Measurements from ENCODE around the gene ZNF423. TPM values are rescaled to one million over a fixed set of nuclear protein-coding genes. Genes with fewer than 3 reads are reported as not detected.

ZNF423 gene
- total and polyA plus RNA-seq, 4 donors, result 1.1 to 14.8 (median 3.3) TPM

DNA sequence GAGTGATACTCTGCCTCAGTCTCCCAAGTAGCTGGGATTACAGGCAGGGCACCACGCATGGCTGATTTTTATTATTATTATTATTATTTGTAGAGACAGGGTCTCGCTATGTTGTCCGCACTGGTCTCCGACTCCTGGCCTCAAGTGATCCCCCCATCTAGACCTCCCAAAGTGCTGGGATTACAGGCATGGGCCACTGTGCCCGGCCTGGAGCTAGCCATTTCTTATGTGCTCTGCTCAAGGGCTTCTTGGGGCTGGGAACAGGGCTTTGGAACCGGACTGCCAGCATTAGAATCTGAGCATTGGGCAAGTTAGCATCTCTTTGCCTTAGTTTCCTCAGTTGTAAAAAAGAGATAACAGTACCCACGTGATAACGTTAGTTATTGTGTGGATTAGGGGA is 371.0 kb downstream of the ZNF423 start:
- Histone ChIP-seq H3K9ac (ENCODE audit: insufficient read depth in 1 of 2, low read length in 2 of 2) (no peak overlapping the region), H3K27ac (ENCODE audit: low read depth in 1 of 2, low read length in 1 of 2) (no peak overlapping the region), H3K27me3 (ENCODE audit: control insufficient read depth in 3 of 3, insufficient read depth in 3 of 3, low read length in 2 of 3) (no peaks in the 10 kb centered on the region), H3K4me3 (no peak overlapping the region), H3K36me3 (ENCODE audit: control insufficient read depth in 4 of 4, insufficient read depth in 4 of 4, low read length in 4 of 4) (peaks cover 0 to 6% (median 0%) of the 10 kb centered on the region in 4 donors), H3K4me1 (ENCODE audit: control insufficient read depth in 5 of 5, insufficient read depth in 5 of 5, low read length in 5 of 5) (peaks cover 0 to 8% (median 5%) of the 10 kb centered on the region in 5 donors), H3K9me3 (ENCODE audit: control insufficient read depth in 4 of 4, insufficient read depth in 3 of 4, low read length in 3 of 4) (peaks cover 0 to 2% (median 0%) of the 10 kb centered on the region in 4 donors)
- DNase-seq (no peak), ATAC-seq (ENCODE audit: insufficient read depth, low FRiP score) (no peak)
- WGBS, 2 donors, result 92 to 96% methylated on average over 8 of the region's 8 CpGs
- TF ChIP-seq CTCF (IDR thresholded peaks at IDR 0.05; ENCODE audit: control extremely low read depth, extremely low read depth), result no peak

GRCh38 chr16:49484451-49484849 is 371.5 kb downstream of the ZNF423 start:
- peak; percentile 77 for ATAC-seq (ENCODE audit: insufficient read depth, low FRiP score)
- WGBS, 2 donors, result 1 to 5% methylated on average over 13 to 18 of the region's 18 CpGs
- peaks cover 0 to 8% (median 5%) of the 10 kb centered on the region in 5 donors for H3K4me1 ChIP-seq (ENCODE audit: control insufficient read depth in 5 of 5, insufficient read depth in 5 of 5, low read length in 5 of 5)
- H3K36me3 ChIP-seq (ENCODE audit: control insufficient read depth in 4 of 4, insufficient read depth in 4 of 4, low read length in 4 of 4), result peaks cover 0 to 3% (median 0%) of the 10 kb centered on the region in 4 donors
- peak overlapping the region in 1 of 2 donors; percentile 47 for H3K9ac ChIP-seq (ENCODE audit: insufficient read depth in 1 of 2, low read length in 2 of 2)
- no peak for TF ChIP-seq CTCF (IDR thresholded peaks at IDR 0.05; ENCODE audit: control extremely low read depth, extremely low read depth)
- peaks cover 0 to 2% (median 0%) of the 10 kb centered on the region in 4 donors for H3K9me3 ChIP-seq (ENCODE audit: control insufficient read depth in 4 of 4, insufficient read depth in 3 of 4, low read length in 3 of 4)
- H3K27me3 ChIP-seq (ENCODE audit: control insufficient read depth in 3 of 3, insufficient read depth in 3 of 3, low read length in 2 of 3), result no peaks in the 10 kb centered on the region
- no peak overlapping the region for H3K4me3 ChIP-seq
- DNase-seq, result peak; percentile 42 to 60 (median 49)
- H3K27ac ChIP-seq (ENCODE audit: low read depth in 1 of 2, low read length in 1 of 2), result no peak overlapping the region

DNA sequence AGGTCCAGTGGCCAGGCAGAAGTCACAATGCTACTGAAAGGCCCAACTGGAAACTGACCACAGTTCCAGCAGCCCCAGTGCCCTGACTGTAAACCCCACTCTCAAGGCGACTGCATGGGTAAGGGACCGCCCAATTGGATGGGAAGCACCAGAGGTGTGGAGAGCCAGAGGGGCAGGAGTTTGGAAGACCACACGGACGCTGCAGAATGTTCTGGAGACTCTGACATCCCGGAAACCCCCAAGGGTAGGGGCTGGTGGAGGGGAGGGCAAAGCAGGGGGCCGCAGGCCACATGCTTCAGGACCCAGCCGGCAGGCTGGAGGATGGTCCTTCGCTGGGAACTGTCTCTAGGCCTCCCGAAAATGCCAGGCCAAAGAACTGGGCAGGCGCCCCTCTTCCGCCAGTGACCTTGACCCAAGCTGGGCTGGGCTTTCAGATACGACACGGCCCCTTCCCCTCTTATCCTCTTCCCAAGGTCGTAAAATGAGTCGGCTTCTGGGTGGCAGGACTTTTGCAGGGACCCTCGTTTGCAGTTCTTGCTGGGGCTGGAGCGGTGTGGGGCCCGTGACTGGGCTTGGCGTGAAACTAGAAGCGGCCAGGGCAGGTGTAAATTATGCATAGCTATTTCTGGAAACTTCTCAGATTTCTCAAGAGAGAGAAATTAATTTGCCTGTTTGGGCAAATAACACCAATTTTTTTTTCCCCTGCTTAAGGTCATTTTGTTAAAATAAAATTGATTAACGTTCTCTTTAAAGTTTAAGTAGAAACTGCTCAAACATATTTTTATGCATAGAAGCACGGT is 372.1 kb downstream of the ZNF423 start:
- DNase-seq, result no peak
- Histone ChIP-seq H3K27ac (ENCODE audit: low read depth in 1 of 2, low read length in 1 of 2) (no peak overlapping the region), H3K4me3 (no peak overlapping the region), H3K27me3 (ENCODE audit: control insufficient read depth in 3 of 3, insufficient read depth in 3 of 3, low read length in 2 of 3) (no peaks in the 10 kb centered on the region), H3K9ac (ENCODE audit: insufficient read depth in 1 of 2, low read length in 2 of 2) (no peak overlapping the region), H3K36me3 (ENCODE audit: control insufficient read depth in 4 of 4, insufficient read depth in 4 of 4, low read length in 4 of 4) (peaks cover 0 to 3% (median 0%) of the 10 kb centered on the region in 4 donors), H3K9me3 (ENCODE audit: control insufficient read depth in 4 of 4, insufficient read depth in 3 of 4, low read length in 3 of 4) (peaks cover 0 to 2% (median 0%) of the 10 kb centered on the region in 4 donors), H3K4me1 (ENCODE audit: control insufficient read depth in 5 of 5, insufficient read depth in 5 of 5, low read length in 5 of 5) (peaks cover 0 to 8% (median 5%) of the 10 kb centered on the region in 5 donors)
- TF ChIP-seq CTCF (IDR thresholded peaks at IDR 0.05; ENCODE audit: control extremely low read depth, extremely low read depth), result no peak
- no peak for ATAC-seq (ENCODE audit: insufficient read depth, low FRiP score)
- 57% methylated on average over 22 of the region's 22 CpGs for WGBS, 2 donors

All from lung (tissue), 12 donors.